HEK293 (cell line): ENCODE data around the gene ITPKA.
A peak's percentile ranks its signal among the peaks of the same experiment; 100 is the strongest.

Experiments
- CTCF ChIA-PET: fragments of 350-600 bp; formaldehyde crosslinking; extraction: SDS; loops from one replicate; lab custom pipeline; 2021; ENCODE audit warnings: antibody characterized with exemption; lab: Yijun Ruan, JAX
- POLR2A ChIA-PET: fragments of 300-600 bp; formaldehyde crosslinking; extraction: SDS; loops from one replicate; lab custom pipeline; 2020; ENCODE audit warnings: antibody characterized with exemption, inconsistent platforms; lab: Yijun Ruan, JAX
- H3K27ac ChIP-seq: fragments of 200-500 bp; sonication (Bioruptor generic); 2 replicates; pipeline ENCODE4 v1.5.1; 2014; ENCODE audit warnings: low read depth, low read length, control low read depth, inconsistent platforms; ENCODE audit errors: extremely low read depth
- H3K36me3 ChIP-seq, 2 experiments: fragments of 200-500 bp in 1 of 2; sonication (Bioruptor generic) in 1 of 2; 1 replicate in 1 of 2; 2 replicates in 1 of 2; pipeline ENCODE4 v1.5.1; 2014 to 2017; ENCODE audit warnings: inconsistent platforms in 2 of 2, low read length in 2 of 2; ENCODE audit not compliant: control insufficient read depth in 2 of 2, insufficient read depth in 1 of 2
- H3K4me1 ChIP-seq: fragments of 200-500 bp; sonication (Bioruptor generic); 2 replicates; pipeline ENCODE4 v1.5.1; 2014; ENCODE audit warnings: mild to moderate bottlenecking, low read length, inconsistent platforms; ENCODE audit not compliant: control insufficient read depth, insufficient read depth
- H3K4me3 ChIP-seq: 2 replicates; pipeline ENCODE4 v1.5.1; 2011; ENCODE audit warnings: low read depth, mild to moderate bottlenecking, control low read depth, low read length, moderate library complexity
- H3K9me3 ChIP-seq: fragments of 200-500 bp; sonication (Bioruptor generic); 2 replicates; pipeline ENCODE4 v1.5.1; 2014; ENCODE audit warnings: low read depth, low read length, inconsistent platforms; ENCODE audit not compliant: control insufficient read depth, insufficient read depth
- EGR2 ChIP-seq: fragments of 450-650 bp; formaldehyde crosslinking; IDR thresholded peaks from 2 replicates; pipeline ENCODE4 v1.5.1; 2016; ENCODE audit warnings: low read depth, missing biosample characterization, missing genetic modification characterization
- SCRT2 ChIP-seq: fragments of 450-650 bp; formaldehyde crosslinking; IDR thresholded peaks from 2 replicates; pipeline ENCODE4 v1.5.1; 2016; ENCODE audit warnings: missing biosample characterization, missing genetic modification characterization
- ZBTB26 ChIP-seq: fragments of 450-650 bp; formaldehyde crosslinking; optimal IDR thresholded peaks from 2 replicates; pipeline ENCODE3; 2016; ENCODE audit warnings: missing biosample characterization, mild to moderate bottlenecking, missing genetic modification characterization
- ZFHX2 ChIP-seq: fragments of 450-650 bp; formaldehyde crosslinking; conservative IDR thresholded peaks from 2 replicates; pipeline ENCODE4 v1.5.1; 2016; ENCODE audit warnings: missing biosample characterization, missing genetic modification characterization
- ZNF155 ChIP-seq: fragments of 450-650 bp; formaldehyde crosslinking; IDR thresholded peaks from 2 replicates; pipeline ENCODE4 v1.5.1; 2016; ENCODE audit warnings: missing biosample characterization, missing genetic modification characterization
- ZNF18 ChIP-seq: fragments of 450-650 bp; formaldehyde crosslinking; IDR thresholded peaks from 2 replicates; pipeline ENCODE4 v1.5.1; 2016; ENCODE audit warnings: missing biosample characterization, missing genetic modification characterization
- ZNF23 ChIP-seq: fragments of 450-650 bp; formaldehyde crosslinking; IDR thresholded peaks from 2 replicates; pipeline ENCODE4 v1.5.1; 2016; ENCODE audit warnings: missing biosample characterization, missing genetic modification characterization, borderline replicate concordance
- ZNF341 ChIP-seq: fragments of 450-650 bp; formaldehyde crosslinking; IDR thresholded peaks from 2 replicates; pipeline ENCODE4; 2016; ENCODE audit warnings: low read depth, missing biosample characterization, missing genetic modification characterization
- ZNF473 ChIP-seq: fragments of 450-650 bp; formaldehyde crosslinking; IDR thresholded peaks from 2 replicates; pipeline ENCODE4 v1.5.1; 2017; ENCODE audit warnings: missing biosample characterization, missing genetic modification characterization
- ZNF530 ChIP-seq: fragments of 450-650 bp; formaldehyde crosslinking; IDR thresholded peaks from 2 replicates; pipeline ENCODE4 v1.5.1; 2016; ENCODE audit warnings: low read depth, missing biosample characterization, missing genetic modification characterization
- ZNF664 ChIP-seq: fragments of 450-650 bp; formaldehyde crosslinking; IDR thresholded peaks from 2 replicates; pipeline ENCODE4 v1.5.1; 2016; ENCODE audit warnings: missing biosample characterization, missing genetic modification characterization
- ZNF785 ChIP-seq: fragments of 450-650 bp; formaldehyde crosslinking; IDR thresholded peaks from 2 replicates; pipeline ENCODE4 v1.5.1; 2016; ENCODE audit warnings: missing biosample characterization, missing genetic modification characterization
- ZXDB ChIP-seq: fragments of 450-650 bp; formaldehyde crosslinking; IDR thresholded peaks from 2 replicates; pipeline ENCODE4 v1.5.1; 2016; ENCODE audit warnings: missing biosample characterization, missing genetic modification characterization
- TF ChIP-seq, protein P1 (sequence below): fragments of 450-650 bp; formaldehyde crosslinking; IDR thresholded peaks from 2 replicates; pipeline ENCODE4 v1.5.1; 2016; ENCODE audit warnings: missing biosample characterization, missing genetic modification characterization

The ITPKA gene

GRCh38 chr15:41506796-41507341 lies 13.2 kb downstream of the ITPKA start:
- CTCF ChIA-PET: interaction anchor here (0.8 to 2.7 kb wide), 2 partner anchors 41 to 649 kb away, joined by 3 to 13 read pairs; no protein-coding TSS in a partner anchor
- POLR2A ChIA-PET: interaction anchor here (0.6 to 1.0 kb wide), 2 partner anchors 17 to 37 kb away, joined by 3 to 4 read pairs; partner anchors contain the start of gene RPAP1
- Histone ChIP-seq H3K4me1 (no peaks in the 10 kb centered on the region), H3K27ac (no peak overlapping the region), H3K36me3 (no peaks in the 10 kb centered on the region), H3K4me3 (no peak overlapping the region), H3K9me3 (no peaks in the 10 kb centered on the region)
- no peak for TF ChIP-seq ZNF18 (tag by site-specific recombination)
- TF ChIP-seq, protein P1, sequence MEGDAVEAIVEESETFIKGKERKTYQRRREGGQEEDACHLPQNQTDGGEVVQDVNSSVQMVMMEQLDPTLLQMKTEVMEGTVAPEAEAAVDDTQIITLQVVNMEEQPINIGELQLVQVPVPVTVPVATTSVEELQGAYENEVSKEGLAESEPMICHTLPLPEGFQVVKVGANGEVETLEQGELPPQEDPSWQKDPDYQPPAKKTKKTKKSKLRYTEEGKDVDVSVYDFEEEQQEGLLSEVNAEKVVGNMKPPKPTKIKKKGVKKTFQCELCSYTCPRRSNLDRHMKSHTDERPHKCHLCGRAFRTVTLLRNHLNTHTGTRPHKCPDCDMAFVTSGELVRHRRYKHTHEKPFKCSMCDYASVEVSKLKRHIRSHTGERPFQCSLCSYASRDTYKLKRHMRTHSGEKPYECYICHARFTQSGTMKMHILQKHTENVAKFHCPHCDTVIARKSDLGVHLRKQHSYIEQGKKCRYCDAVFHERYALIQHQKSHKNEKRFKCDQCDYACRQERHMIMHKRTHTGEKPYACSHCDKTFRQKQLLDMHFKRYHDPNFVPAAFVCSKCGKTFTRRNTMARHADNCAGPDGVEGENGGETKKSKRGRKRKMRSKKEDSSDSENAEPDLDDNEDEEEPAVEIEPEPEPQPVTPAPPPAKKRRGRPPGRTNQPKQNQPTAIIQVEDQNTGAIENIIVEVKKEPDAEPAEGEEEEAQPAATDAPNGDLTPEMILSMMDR: peak; percentile 17; the same call in 1 of the 2 replicates
- no peak for TF ChIP-seq ZNF530 (tag by site-specific recombination)

DNA sequence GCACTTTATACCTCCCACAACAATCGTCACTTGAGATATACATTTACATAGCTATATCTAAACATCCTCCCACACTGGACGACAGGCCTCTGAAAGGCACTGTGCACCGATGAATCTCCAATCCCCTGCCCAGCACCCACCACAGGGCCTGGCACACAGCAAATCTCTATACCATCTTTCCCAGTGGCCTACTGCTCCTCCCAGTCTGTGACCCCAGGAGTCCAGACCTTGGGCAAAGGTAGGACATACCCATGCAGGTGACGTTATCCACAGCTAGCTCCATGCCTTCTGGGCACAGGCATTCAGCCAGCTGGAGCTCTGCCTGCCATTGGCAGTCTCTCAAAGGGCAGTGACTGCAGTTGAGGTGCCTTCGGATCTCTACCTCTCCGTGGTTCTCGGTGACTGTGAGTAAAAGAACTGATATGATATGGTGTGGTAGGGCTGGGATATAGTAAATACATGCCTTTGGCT lies 14.2 kb downstream of the ITPKA start:
- no peak overlapping the region for H3K4me3 ChIP-seq
- H3K4me1 ChIP-seq: no peaks in the 10 kb centered on the region
- POLR2A ChIA-PET: no interaction called here
- no peak overlapping the region for H3K27ac ChIP-seq
- TF ChIP-seq ZNF664: no peak
- TF ChIP-seq ZFHX2: peak; percentile 73
- peak; percentile 67 for TF ChIP-seq EGR2 (tag by site-specific recombination)
- CTCF ChIA-PET: interaction anchor here (0.8 to 2.7 kb wide), 3 partner anchors 13 to 650 kb away, joined by 3 to 13 read pairs (median 4); no protein-coding TSS in a partner anchor
- no peaks in the 10 kb centered on the region for H3K36me3 ChIP-seq
- no peaks in the 10 kb centered on the region for H3K9me3 ChIP-seq

DNA sequence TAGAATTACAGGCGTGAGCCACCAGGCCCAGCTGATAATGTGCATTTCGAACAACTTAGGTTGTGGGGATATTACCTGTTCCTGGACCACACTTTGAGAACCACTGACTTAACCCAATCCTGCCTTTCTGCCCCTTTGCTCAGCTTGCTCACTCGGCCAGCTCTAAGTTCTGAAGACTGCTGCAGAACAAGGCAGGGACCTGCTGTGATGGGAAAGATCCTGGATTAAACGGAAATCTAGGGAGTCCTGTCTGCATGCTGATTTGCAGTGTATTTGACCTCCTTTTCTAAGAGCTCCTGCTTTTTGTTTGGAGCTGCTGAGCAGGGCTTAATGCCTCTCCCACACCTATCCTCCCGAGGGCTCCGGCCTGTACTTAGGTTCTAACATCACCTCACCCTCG lies 17.1 kb downstream of the ITPKA start:
- no peaks in the 10 kb centered on the region for H3K9me3 ChIP-seq
- no peaks in the 10 kb centered on the region for H3K4me1 ChIP-seq
- TF ChIP-seq ZNF473 (tag by site-specific recombination) (no peak), ZXDB (no peak), ZNF785 (no peak), ZNF23 (no peak)
- no peak overlapping the region for H3K27ac ChIP-seq
- ChIA-PET POLR2A (no interaction called here), CTCF (no interaction called here)
- H3K36me3 ChIP-seq: no peaks in the 10 kb centered on the region
- H3K4me3 ChIP-seq: no peak overlapping the region

DNA sequence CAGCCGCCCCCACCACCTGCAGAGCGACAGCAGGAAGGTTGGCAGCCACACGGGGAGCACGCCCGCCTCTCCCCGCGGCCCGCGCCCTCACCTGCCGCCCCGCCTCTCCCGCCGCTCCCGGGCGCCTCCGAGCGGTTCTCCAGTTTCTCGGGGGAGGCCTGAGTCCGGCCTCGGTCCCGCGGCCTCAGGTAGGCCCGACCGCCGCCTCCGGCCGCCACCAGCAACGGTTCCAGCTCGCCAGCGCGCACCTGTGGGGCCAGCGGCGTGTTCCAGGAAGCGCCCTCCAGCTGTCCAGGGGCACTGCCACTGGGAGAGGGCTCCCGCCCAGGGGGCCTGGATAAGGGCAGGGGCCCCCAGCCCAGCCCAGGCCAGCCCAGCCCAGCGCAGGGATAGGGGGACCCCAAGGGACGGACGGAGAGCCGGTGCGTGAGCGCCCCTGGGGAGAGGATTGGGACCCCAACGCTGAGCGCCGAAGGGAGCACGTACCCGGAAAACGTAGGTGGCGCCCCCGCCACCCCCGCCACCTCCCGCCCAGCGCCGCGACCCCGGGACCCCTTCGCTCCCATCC lies 17.7 kb downstream of the ITPKA start:
- ChIA-PET POLR2A (no interaction called here), CTCF (no interaction called here)
- no peaks in the 10 kb centered on the region for H3K9me3 ChIP-seq
- H3K4me1 ChIP-seq: no peaks in the 10 kb centered on the region
- no peaks in the 10 kb centered on the region for H3K36me3 ChIP-seq
- H3K4me3 ChIP-seq: no peak overlapping the region
- no peak for TF ChIP-seq ZNF341 (tag by site-specific recombination)
- H3K27ac ChIP-seq: no peak overlapping the region

GRCh38 chr15:41511899-41512369 lies 18.3 kb downstream of the ITPKA start:
- H3K4me1 ChIP-seq: no peaks in the 10 kb centered on the region
- no peak overlapping the region for H3K27ac ChIP-seq
- POLR2A ChIA-PET: no interaction called here
- no peaks in the 10 kb centered on the region for H3K9me3 ChIP-seq
- no peaks in the 10 kb centered on the region for H3K36me3 ChIP-seq
- TF ChIP-seq ZBTB26 (tag by site-specific recombination) (no peak), ZNF155 (tag by site-specific recombination) (no peak), SCRT2 (tag by site-specific recombination) (peak; percentile 69)
- TF ChIP-seq, all 188 proteins: peak for 1
- no peak overlapping the region for H3K4me3 ChIP-seq
- CTCF ChIA-PET: no interaction called here
